ENCODE data around the gene SPPL2B. TPM values are rescaled to one million over a fixed set of nuclear protein-coding genes. Genes with fewer than 3 reads are reported as not detected.

Gene SPPL2B
- total and polyA plus RNA-seq, 4 experiments from 2014 or later, result 6.2 to 82.8 (median 43.1) TPM

DNA sequence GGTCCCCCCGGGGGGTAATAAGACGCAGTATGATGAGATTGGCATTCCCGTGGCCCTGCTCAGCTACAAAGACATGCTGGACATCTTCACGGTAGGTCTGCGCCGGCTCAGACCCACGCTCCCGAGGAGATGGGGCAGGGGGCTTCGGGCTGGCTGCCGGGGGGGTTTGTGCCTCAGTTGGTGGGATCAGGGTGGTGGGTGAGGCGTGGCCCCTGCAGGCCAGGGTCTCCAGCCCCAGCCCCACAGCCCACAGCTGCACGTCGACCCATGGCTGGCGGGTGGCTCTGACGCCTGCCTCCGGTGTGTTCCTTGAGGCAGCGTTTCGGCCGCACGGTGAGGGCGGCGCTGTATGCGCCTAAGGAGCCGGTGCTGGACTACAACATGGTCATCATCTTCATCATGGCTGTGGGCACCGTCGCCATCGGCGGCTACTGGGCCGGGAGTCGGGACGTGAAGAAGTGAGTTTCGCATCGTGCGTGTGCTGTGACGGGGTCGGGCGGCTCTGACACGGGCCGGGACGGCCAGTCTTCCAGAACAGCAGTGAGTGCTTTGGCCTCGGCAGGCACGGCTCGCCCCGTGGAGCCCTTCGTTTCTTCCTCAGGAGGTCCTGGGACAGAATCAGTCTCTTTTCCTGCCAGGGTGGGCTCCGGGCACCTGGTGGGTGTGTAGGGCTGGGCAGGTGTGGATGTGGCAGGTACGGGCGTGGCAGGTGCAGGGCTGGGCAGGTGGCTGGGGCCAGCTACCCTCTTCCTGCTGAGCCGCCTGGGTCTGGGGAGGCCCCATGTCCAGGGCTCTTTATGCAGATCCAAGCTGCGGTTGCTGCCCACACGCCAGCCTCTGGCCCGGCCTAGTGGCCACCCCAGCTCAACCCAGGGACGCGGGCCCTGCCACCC lies 10.5 kb downstream of the SPPL2B start:
- no peaks in the 10 kb centered on the region for H3K9me3 Mint-ChIP-seq
- Histone ChIP-seq H3K4me1 (ENCODE audit: insufficient read depth, low read length) (no peaks in the 10 kb centered on the region), H3K27ac (ENCODE audit: low read depth, low read length) (no peak overlapping the region), H3K9me3 (ENCODE audit: control insufficient read depth in 1 of 2, low read length in 2 of 2) (no peaks in the 10 kb centered on the region), H3K27me3 (ENCODE audit: insufficient read depth, low read length) (no peaks in the 10 kb centered on the region), H3K36me3 (ENCODE audit: insufficient read depth, low read length) (no peaks in the 10 kb centered on the region), H3K4me3 (ENCODE audit: low read length in 2 of 2) (no peak overlapping the region)
- intact Hi-C loops (cut with micrococcal nuclease), result no loop called here
- DNase-seq, result peak in 1 of 5 donors; percentile 28
- H3K4me3 Mint-ChIP-seq, result no peak overlapping the region
- H3K4me1 Mint-ChIP-seq, result peaks cover 7 to 13% (median 9%) of the 10 kb centered on the region in 4 donors
- H3K27ac Mint-ChIP-seq, result no peak overlapping the region
- CTCF ChIA-PET (ENCODE audit: partially characterized antibody), result no interaction called here
- H3K36me3 Mint-ChIP-seq, result peaks cover 0 to 8% of the 10 kb centered on the region in 2 donors
- H3K27me3 Mint-ChIP-seq, result no peaks in the 10 kb centered on the region
- POLR2A ChIA-PET (ENCODE audit: partially characterized antibody), result no interaction called here

DNA sequence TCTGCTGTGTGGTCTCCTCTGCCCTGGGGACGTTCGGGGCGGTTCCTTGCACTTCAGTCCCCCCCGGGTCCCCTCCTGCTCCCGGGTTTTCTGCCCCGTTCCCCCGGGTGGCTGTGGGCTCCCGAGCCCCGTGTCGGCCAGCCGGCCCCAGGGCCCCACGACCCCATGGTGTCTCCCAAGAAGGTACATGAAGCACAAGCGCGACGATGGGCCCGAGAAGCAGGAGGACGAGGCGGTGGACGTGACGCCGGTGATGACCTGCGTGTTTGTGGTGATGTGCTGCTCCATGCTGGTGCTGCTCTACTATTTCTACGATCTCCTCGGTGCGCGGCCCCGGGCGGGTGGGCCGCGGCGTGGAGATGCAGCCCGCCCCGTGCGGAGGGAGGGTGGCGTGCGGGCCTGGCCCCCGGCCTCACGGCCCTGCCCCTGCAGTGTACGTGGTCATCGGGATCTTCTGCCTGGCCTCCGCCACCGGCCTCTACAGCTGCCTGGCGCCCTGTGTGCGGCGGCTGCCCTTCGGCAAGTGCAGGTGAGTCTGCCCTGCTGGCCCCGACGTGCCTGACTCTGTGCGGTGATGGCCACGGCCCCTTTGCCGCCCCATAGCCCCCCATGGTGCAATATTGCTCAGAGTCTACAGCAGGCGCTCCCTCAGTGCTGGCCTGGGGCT lies 11.3 kb downstream of the SPPL2B start:
- Histone ChIP-seq H3K4me1 (ENCODE audit: insufficient read depth, low read length) (no peaks in the 10 kb centered on the region), H3K9me3 (ENCODE audit: control insufficient read depth in 1 of 2, low read length in 2 of 2) (no peaks in the 10 kb centered on the region), H3K27ac (ENCODE audit: low read depth, low read length) (no peak overlapping the region), H3K4me3 (ENCODE audit: low read length in 2 of 2) (no peak overlapping the region), H3K27me3 (ENCODE audit: insufficient read depth, low read length) (no peaks in the 10 kb centered on the region), H3K36me3 (ENCODE audit: insufficient read depth, low read length) (no peaks in the 10 kb centered on the region)
- Mint-ChIP-seq H3K36me3 (peaks cover 0 to 8% of the 10 kb centered on the region in 2 donors), H3K4me1 (peaks cover 7 to 13% (median 9%) of the 10 kb centered on the region in 4 donors), H3K4me3 (no peak overlapping the region), H3K9me3 (no peaks in the 10 kb centered on the region), H3K27ac (no peak overlapping the region), H3K27me3 (no peaks in the 10 kb centered on the region)
- CTCF ChIA-PET (ENCODE audit: partially characterized antibody), result no interaction called here
- peak in 1 of 5 donors; percentile 29 for DNase-seq
- intact Hi-C loops (cut with micrococcal nuclease), result no loop called here
- POLR2A ChIA-PET (ENCODE audit: partially characterized antibody), result no interaction called here

DNA sequence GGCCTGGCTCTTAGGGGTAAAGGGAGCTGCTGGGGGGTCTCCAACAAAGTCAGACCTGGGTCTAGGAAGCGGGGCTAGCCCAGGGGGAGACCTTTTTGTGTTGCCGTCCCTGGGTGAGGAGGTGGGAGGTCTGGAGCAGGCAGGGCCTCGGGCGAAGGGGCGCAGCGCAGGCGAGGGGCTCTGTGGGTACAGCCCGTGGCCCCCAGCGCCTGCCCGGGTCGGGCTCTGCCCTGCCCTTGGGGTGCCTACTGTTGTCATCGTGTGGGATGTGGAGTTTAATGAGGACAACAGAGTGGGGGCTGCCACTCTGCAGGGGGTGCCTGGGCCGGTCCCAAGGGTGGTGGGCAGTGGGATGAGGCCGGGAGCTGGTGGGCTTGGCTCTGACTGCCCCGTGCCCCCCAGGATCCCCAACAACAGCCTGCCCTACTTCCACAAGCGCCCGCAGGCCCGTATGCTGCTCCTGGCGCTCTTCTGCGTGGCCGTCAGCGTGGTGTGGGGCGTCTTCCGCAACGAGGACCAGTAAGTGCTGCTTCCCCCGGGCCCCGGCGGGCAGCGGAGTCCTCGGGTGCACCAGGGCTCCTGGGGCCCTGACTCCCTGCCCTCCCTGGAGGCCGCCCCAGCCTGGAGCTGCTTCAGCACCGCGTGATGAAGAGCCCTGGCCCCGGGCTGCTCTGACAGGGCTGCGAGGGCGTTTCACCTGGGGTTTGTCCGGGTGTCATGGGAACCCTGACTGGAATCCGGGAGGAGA lies 12.2 kb downstream of the SPPL2B start:
- intact Hi-C loops (cut with micrococcal nuclease), result no loop called here
- no peak overlapping the region for H3K27ac ChIP-seq (ENCODE audit: low read depth, low read length)
- H3K36me3 ChIP-seq (ENCODE audit: insufficient read depth, low read length), result no peaks in the 10 kb centered on the region
- H3K4me1 ChIP-seq (ENCODE audit: insufficient read depth, low read length), result no peaks in the 10 kb centered on the region
- H3K9me3 ChIP-seq (ENCODE audit: control insufficient read depth in 1 of 2, low read length in 2 of 2), result no peaks in the 10 kb centered on the region
- Mint-ChIP-seq H3K36me3 (peaks cover under 1 to 8% of the 10 kb centered on the region in 2 donors), H3K9me3 (no peaks in the 10 kb centered on the region), H3K4me3 (peak overlapping the region in 1 of 8 donors; percentile 31), H3K4me1 (peaks cover 7 to 10% (median 8%) of the 10 kb centered on the region in 4 donors), H3K27ac (no peak overlapping the region), H3K27me3 (no peaks in the 10 kb centered on the region)
- no peak overlapping the region for H3K4me3 ChIP-seq (ENCODE audit: low read length in 2 of 2)
- POLR2A ChIA-PET (ENCODE audit: partially characterized antibody), result no interaction called here
- DNase-seq, result peak in 1 of 5 donors; percentile 5
- CTCF ChIA-PET (ENCODE audit: partially characterized antibody), result no interaction called here
- no peaks in the 10 kb centered on the region for H3K27me3 ChIP-seq (ENCODE audit: insufficient read depth, low read length)

DNA sequence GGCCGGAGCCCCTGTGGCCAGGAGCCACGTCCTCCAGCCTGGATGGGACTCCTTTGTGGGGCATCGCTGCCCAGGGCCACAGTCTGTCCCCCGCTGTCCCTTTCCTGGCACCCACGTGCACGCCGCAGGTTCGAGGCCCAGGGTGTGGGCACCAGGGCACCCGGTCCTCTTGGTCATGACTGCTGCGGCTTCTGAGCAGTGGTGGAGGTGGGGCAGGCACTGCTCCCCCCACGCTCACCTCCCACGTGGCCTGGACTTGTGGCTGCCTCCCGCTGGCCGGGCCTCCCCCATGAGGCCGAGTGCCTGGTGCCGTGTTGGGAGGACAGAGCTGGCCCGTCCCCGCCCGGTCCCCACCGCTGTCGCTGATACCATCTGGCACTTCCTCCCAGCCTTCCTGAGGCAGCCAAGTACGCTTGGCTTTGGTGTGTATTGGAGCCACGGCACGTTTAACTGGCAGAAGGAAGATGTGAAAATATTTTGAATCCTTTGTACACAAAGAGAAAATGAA lies 12.8 kb downstream of the SPPL2B start:
- ChIA-PET CTCF (ENCODE audit: partially characterized antibody) (no interaction called here), POLR2A (ENCODE audit: partially characterized antibody) (no interaction called here)
- Mint-ChIP-seq H3K4me3 (no peak overlapping the region), H3K27ac (peak overlapping the region in 1 of 7 donors; percentile 52), H3K4me1 (peaks cover under 1 to 4% (median 2%) of the 10 kb centered on the region in 4 donors), H3K36me3 (peaks cover 3 to 5% of the 10 kb centered on the region in 2 donors), H3K9me3 (no peaks in the 10 kb centered on the region), H3K27me3 (no peaks in the 10 kb centered on the region)
- peak in 1 of 5 donors; percentile 11 for DNase-seq
- no peaks in the 10 kb centered on the region for H3K36me3 ChIP-seq (ENCODE audit: insufficient read depth, low read length)
- H3K27me3 ChIP-seq (ENCODE audit: insufficient read depth, low read length), result no peaks in the 10 kb centered on the region
- H3K4me1 ChIP-seq (ENCODE audit: insufficient read depth, low read length), result no peaks in the 10 kb centered on the region
- intact Hi-C loops (cut with micrococcal nuclease), result no loop called here
- H3K4me3 ChIP-seq (ENCODE audit: low read length in 2 of 2), result no peak overlapping the region
- H3K9me3 ChIP-seq (ENCODE audit: control insufficient read depth in 1 of 2, low read length in 2 of 2), result no peaks in the 10 kb centered on the region
- H3K27ac ChIP-seq (ENCODE audit: low read depth, low read length), result no peak overlapping the region

DNA sequence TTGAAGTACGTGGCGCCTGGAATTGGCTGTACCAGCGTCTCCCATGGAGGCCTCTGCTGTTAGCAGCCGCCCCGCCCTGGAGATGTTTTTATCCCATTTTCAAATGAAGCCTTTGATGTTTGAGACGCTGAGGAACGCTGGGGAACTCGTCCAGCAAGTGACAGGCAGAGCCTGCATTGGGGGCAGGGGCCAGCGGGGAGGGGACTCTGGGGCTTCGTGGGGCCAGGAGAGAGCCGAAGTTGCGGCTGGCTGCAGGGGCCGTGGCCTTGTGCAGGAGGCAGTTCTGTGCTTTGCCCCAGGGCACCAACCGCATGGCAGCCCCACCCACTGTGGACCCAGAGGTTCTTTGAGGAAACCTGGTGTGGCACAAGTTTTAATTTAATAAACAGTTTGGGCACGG lies 13.5 kb downstream of the SPPL2B start:
- Mint-ChIP-seq H3K27me3 (no peaks in the 10 kb centered on the region), H3K4me1 (no peaks in the 10 kb centered on the region), H3K27ac (no peak overlapping the region), H3K4me3 (no peak overlapping the region), H3K9me3 (no peaks in the 10 kb centered on the region), H3K36me3 (peaks cover 3% of the 10 kb centered on the region in 2 donors)
- intact Hi-C loops (cut with micrococcal nuclease), result no loop called here
- ChIA-PET CTCF (ENCODE audit: partially characterized antibody) (no interaction called here), POLR2A (ENCODE audit: partially characterized antibody) (no interaction called here)
- peak in 1 of 5 donors; percentile 2 for DNase-seq
- no peaks in the 10 kb centered on the region for H3K4me1 ChIP-seq (ENCODE audit: insufficient read depth, low read length)
- no peaks in the 10 kb centered on the region for H3K36me3 ChIP-seq (ENCODE audit: insufficient read depth, low read length)
- no peaks in the 10 kb centered on the region for H3K27me3 ChIP-seq (ENCODE audit: insufficient read depth, low read length)
- no peak overlapping the region for H3K4me3 ChIP-seq (ENCODE audit: low read length in 2 of 2)
- no peaks in the 10 kb centered on the region for H3K9me3 ChIP-seq (ENCODE audit: control insufficient read depth in 1 of 2, low read length in 2 of 2)
- H3K27ac ChIP-seq (ENCODE audit: low read depth, low read length), result no peak overlapping the region

DNA sequence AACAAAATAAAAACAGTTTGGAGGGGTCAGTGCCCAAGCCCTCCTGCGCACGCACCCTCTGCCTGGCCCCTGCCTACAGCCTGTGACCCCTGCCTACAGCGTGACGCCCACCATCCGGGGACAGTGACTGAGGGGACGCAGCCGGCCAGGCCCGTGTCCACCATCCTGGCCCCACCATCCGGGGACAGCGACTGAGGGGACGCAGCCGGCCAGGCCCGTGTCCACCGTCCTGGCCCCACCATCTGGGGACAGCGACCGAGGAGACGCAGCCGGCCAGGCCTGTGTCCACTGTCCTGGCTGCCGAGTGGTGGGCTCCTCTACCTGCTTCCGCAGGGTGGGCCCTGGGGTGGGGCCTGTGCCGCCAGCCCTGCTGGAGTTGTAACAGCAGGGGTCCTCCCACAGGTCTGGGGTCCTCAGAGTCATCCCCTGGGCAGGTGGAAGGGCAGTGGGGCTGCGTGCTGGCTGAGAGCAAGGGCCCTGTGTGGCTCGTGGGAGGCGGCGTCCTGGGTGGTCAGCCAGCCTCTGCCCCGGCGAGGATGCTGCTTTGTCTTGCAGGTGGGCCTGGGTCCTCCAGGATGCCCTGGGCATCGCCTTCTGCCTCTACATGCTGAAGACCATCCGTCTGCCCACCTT lies 14.3 kb downstream of the SPPL2B start:
- H3K27me3 Mint-ChIP-seq, result no peaks in the 10 kb centered on the region
- ChIA-PET POLR2A (ENCODE audit: partially characterized antibody) (no interaction called here), CTCF (ENCODE audit: partially characterized antibody) (no interaction called here)
- H3K27ac Mint-ChIP-seq, result no peak overlapping the region
- no peaks in the 10 kb centered on the region for H3K27me3 ChIP-seq (ENCODE audit: insufficient read depth, low read length)
- no peak overlapping the region for H3K4me3 Mint-ChIP-seq
- intact Hi-C loops (cut with micrococcal nuclease), result no loop called here
- no peaks in the 10 kb centered on the region for H3K4me1 Mint-ChIP-seq
- H3K36me3 ChIP-seq (ENCODE audit: insufficient read depth, low read length), result no peaks in the 10 kb centered on the region
- DNase-seq, result peak in 1 of 5 donors; percentile 4
- H3K4me3 ChIP-seq (ENCODE audit: low read length in 2 of 2), result no peak overlapping the region
- H3K27ac ChIP-seq (ENCODE audit: low read depth, low read length), result no peak overlapping the region
- H3K36me3 Mint-ChIP-seq, result peaks cover 3% of the 10 kb centered on the region in 2 donors
- no peaks in the 10 kb centered on the region for H3K9me3 ChIP-seq (ENCODE audit: control insufficient read depth in 1 of 2, low read length in 2 of 2)
- H3K9me3 Mint-ChIP-seq, result no peaks in the 10 kb centered on the region
- no peaks in the 10 kb centered on the region for H3K4me1 ChIP-seq (ENCODE audit: insufficient read depth, low read length)
